RWPE2 (cell line): ENCODE results near the gene DBF4.
"Not testable (repeated sequence)": the region's sequence is repeated elsewhere in the genome, so short reads cannot be mapped to it uniquely, and the experiment has no call there.

Source experiments
- ATAC-seq: fragments of 200-7000 bp; cut with Tn5 transposase; 3 replicates; pipeline ENCODE4 v1.9.1; 2021; ENCODE audit warnings: low read depth
- DNase-seq: peaks from one replicate; pipeline ENCODE4 v3.0.0-alpha.2; 2020; ENCODE audit warnings: low spot score
- H3K27ac ChIP-seq: fragments of 450-650 bp; 2 replicates; pipeline ENCODE4 v1.5.1; 2017; ENCODE audit warnings: mild to moderate bottlenecking; ENCODE audit not compliant: poor library complexity, severe bottlenecking
- H3K27me3 ChIP-seq: fragments of 250-450 bp; sonication (Bioruptor Pico); 2 replicates; pipeline ENCODE4 v1.5.1; 2021; ENCODE audit warnings: mild to moderate bottlenecking, moderate library complexity; ENCODE audit not compliant: insufficient read depth, poor library complexity, severe bottlenecking
- H3K36me3 ChIP-seq: fragments of 250-450 bp; sonication (Bioruptor Pico); 2 replicates; pipeline ENCODE4 v1.5.1; 2020; ENCODE audit warnings: low read depth, mild to moderate bottlenecking, moderate library complexity
- H3K4me1 ChIP-seq: fragments of 250-450 bp; sonication (Bioruptor Pico); 2 replicates; pipeline ENCODE4 v1.5.1; 2021; ENCODE audit warnings: mild to moderate bottlenecking, moderate library complexity; ENCODE audit not compliant: insufficient read depth, poor library complexity, severe bottlenecking
- H3K4me3 ChIP-seq: fragments of 250-450 bp; sonication (Bioruptor Pico); 2 replicates; pipeline ENCODE4 v1.5.1; 2021; ENCODE audit warnings: mild to moderate bottlenecking, moderate library complexity; ENCODE audit not compliant: severe bottlenecking
- H3K9me3 ChIP-seq: fragments of 250-450 bp; sonication (Bioruptor Pico); 2 replicates; pipeline ENCODE4 v1.5.1; 2021; ENCODE audit warnings: mild to moderate bottlenecking, moderate library complexity; ENCODE audit not compliant: severe bottlenecking
- TF ChIP-seq, protein P1 (sequence below): fragments of 450-650 bp; IDR thresholded peaks from one replicate; pipeline ENCODE4 v1.5.1; 2017; ENCODE audit warnings: mild to moderate bottlenecking, moderate library complexity; ENCODE audit not compliant: poor library complexity, severe bottlenecking

Gene DBF4

DNA sequence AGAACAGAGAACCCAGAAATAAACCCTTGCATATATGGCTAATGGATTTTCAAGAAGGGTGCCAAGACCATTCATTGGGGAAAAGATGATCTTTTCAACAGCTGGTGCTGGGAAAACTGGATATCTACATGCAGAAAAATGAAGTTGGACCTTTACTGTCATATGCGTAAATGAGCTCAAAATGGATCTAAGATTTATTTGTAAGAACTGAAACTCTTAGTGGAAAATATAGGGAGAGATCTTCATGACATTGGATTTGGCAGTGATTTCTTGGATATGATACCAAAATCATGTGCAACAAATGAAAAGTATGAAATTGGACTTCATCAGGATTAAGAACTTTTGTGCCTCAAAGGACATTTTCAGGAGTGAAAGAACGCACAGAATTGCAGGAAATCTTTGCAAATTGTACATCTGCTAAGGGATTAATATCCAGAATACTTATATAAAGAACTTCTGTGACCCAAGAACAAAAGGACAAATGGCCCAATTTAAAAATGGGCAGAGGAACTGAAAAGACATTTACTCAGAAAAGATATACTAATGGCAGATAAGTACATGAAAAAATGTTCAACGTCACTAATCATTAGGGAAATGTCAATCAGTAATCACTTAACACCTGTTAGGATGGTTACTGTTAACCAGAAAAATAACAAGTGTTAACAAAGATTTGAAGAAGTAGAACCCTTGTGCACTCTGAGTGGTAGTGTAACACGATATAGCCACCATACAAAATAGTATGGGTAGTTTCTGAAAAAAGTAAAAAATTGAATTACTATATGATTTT, 6.1 kb downstream of the DBF4 start:
- no peak for DNase-seq
- Histone ChIP-seq H3K4me1 (peaks cover 2% of the 10 kb centered on the region), H3K36me3 (peaks cover 88% of the 10 kb centered on the region), H3K9me3 (no peaks in the 10 kb centered on the region), H3K27ac (no peak overlapping the region), H3K27me3 (no peaks in the 10 kb centered on the region), H3K4me3 (no peak overlapping the region)
- ATAC-seq, result no peak
- TF ChIP-seq, protein P1, sequence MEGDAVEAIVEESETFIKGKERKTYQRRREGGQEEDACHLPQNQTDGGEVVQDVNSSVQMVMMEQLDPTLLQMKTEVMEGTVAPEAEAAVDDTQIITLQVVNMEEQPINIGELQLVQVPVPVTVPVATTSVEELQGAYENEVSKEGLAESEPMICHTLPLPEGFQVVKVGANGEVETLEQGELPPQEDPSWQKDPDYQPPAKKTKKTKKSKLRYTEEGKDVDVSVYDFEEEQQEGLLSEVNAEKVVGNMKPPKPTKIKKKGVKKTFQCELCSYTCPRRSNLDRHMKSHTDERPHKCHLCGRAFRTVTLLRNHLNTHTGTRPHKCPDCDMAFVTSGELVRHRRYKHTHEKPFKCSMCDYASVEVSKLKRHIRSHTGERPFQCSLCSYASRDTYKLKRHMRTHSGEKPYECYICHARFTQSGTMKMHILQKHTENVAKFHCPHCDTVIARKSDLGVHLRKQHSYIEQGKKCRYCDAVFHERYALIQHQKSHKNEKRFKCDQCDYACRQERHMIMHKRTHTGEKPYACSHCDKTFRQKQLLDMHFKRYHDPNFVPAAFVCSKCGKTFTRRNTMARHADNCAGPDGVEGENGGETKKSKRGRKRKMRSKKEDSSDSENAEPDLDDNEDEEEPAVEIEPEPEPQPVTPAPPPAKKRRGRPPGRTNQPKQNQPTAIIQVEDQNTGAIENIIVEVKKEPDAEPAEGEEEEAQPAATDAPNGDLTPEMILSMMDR, result no peak

DNA sequence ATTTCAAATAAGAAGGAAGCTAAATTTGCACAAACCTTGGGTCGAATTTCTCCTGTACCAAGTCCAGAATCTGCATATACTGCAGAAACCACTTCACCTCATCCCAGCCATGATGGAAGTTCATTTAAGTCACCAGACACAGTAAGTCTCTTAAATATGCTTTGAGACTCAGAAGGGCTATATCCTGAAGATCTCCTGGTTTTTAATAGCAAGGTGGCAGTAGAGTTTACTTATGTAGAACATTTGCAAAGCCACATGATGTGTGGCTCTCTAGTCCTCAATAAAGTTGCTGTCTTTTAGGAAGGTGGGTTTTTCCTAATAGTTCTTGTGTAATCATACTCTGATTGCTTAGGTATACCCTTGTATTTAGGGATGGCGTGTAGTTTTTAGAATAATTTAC, 8.7 kb downstream of the DBF4 start:
- no peaks in the 10 kb centered on the region for H3K4me1 ChIP-seq
- no peak for DNase-seq
- ATAC-seq, result no peak
- TF ChIP-seq, protein P1, result no peak
- H3K36me3 ChIP-seq, result peaks cover 95% of the 10 kb centered on the region
- H3K4me3 ChIP-seq, result no peak overlapping the region
- H3K9me3 ChIP-seq, result no peaks in the 10 kb centered on the region
- no peak overlapping the region for H3K27ac ChIP-seq
- no peaks in the 10 kb centered on the region for H3K27me3 ChIP-seq

DNA sequence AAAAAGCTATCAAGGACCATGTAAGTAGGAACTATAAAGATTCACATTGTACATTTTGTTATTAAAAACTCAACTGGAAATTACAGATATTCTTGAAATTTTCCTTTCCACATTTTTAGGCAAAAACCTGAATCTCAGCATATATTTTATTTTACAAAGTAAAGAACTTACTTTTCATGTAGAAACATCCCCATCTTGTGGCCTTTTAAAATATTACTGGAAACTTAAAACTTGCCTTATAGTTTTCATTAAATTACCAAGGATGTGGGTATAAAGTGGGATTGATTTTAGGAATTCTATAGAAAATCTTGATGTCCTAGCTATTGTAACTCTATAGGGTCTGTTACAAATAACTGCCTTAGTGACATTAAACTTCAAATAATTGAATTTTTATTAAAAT, 10.6 kb downstream of the DBF4 start:
- no peak for DNase-seq
- Histone ChIP-seq H3K36me3 (peaks cover 91% of the 10 kb centered on the region), H3K4me3 (no peak overlapping the region), H3K27me3 (no peaks in the 10 kb centered on the region), H3K4me1 (no peaks in the 10 kb centered on the region), H3K27ac (no peak overlapping the region), H3K9me3 (peaks cover 2% of the 10 kb centered on the region)
- TF ChIP-seq, protein P1, result peak; percentile 63
- no peak for ATAC-seq

DNA sequence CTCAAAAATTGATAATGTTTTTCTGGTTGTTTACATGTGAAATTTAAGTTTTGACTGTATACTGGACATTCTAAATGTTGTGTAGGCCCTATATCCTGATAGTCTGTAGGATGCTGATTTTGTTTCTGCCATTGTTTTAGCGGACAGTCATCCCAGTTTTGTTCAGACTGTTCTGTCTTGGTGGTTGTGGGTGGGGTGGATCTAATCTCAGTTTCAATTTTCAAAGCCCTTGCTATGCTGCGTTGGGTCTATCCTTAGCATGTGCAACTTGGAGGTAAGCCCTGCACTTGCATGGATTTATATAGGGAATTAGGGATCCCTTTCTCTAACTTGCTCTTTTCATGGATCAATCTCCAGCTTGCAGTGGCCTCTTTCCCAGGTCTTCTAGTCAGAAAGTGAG, 19.1 kb downstream of the DBF4 start:
- peaks cover 89% of the 10 kb centered on the region for H3K36me3 ChIP-seq
- no peak overlapping the region for H3K4me3 ChIP-seq
- TF ChIP-seq, protein P1, result no peak
- H3K27me3 ChIP-seq, result no peaks in the 10 kb centered on the region
- no peaks in the 10 kb centered on the region for H3K4me1 ChIP-seq
- H3K9me3 ChIP-seq, result peaks cover 2% of the 10 kb centered on the region
- no peak for DNase-seq
- H3K27ac ChIP-seq, result no peak overlapping the region
- no peak for ATAC-seq

DNA sequence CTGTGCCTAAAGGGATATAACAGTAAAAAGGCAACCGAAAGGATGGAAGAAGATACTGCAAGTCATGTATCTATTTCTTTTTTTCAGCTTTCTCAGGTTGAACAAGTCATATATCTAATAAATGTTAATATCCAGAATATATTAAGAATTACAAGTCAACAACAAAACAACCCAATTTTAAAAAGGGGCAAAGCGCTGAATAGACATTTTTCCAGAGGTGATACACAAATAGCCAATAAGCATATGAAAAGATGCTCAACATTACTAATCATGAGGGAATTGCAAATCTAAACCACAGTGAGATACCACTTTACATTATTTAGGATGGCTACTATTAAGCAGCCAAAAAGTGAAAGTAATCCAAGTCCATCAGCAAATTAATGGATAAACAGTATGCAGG, 23.0 kb downstream of the DBF4 start:
- TF ChIP-seq, protein P1, result no peak
- no peaks in the 10 kb centered on the region for H3K27me3 ChIP-seq
- ATAC-seq (no peak), DNase-seq (no peak)
- H3K4me3 ChIP-seq, result no peak overlapping the region
- H3K27ac ChIP-seq, result no peak overlapping the region
- peaks cover 90% of the 10 kb centered on the region for H3K36me3 ChIP-seq
- H3K9me3 ChIP-seq, result no peaks in the 10 kb centered on the region
- no peaks in the 10 kb centered on the region for H3K4me1 ChIP-seq

DNA sequence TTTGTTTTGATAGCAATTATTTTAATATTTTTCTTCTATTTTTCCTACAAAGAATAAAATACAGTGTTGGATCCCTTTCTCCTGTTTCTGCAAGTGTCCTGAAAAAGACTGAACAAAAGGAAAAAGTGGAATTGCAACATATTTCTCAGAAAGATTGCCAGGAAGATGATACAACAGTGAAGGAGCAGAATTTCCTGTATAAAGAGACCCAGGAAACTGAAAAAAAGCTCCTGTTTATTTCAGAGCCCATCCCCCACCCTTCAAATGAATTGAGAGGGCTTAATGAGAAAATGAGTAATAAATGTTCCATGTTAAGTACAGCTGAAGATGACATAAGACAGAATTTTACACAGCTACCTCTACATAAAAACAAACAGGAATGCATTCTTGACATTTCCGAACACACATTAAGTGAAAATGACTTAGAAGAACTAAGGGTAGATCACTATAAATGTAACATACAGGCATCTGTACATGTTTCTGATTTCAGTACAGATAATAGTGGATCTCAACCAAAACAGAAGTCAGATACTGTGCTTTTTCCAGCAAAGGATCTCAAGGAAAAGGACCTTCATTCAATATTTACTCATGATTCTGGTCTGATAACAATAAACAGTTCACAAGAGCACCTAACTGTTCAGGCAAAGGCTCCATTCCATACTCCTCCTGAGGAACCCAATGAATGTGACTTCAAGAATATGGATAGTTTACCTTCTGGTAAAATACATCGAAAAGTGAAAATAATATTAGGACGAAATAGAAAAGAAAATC, 31.0 kb downstream of the DBF4 start:
- Histone ChIP-seq H3K36me3 (peaks cover 60% of the 10 kb centered on the region), H3K27ac (peak overlapping the region; percentile 6)
- DNase-seq, result not testable (repeated sequence)

DNA sequence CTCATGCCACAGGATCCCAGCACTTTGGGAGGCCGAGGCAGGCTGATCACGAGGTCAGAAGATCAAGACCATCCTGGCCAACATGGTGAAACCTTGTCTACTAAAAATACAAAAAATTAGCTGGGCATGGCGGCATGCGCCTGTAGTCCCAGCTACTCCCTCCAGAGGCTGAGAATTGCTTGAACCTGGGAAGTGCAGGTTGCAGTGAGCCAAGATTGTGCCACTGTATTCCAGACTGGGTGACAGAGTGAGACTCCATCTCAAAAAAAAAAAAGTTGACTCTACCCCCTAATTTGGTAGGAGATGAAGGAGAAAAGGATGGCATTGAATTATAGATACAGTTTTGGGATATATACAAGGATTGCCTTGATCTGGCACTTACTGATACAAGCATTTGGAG, 32.5 kb downstream of the DBF4 start:
- not testable (repeated sequence) for H3K4me3 ChIP-seq, H3K4me1 ChIP-seq, ATAC-seq, DNase-seq, H3K9me3 ChIP-seq, H3K27ac ChIP-seq, H3K27me3 ChIP-seq
- H3K36me3 ChIP-seq, result peaks cover 47% of the 10 kb centered on the region

More for the DNA sequence above, 31.0 kb downstream of the DBF4 start:
- H3K9me3 ChIP-seq, H3K27me3 ChIP-seq, H3K4me3 ChIP-seq, ATAC-seq, H3K4me1 ChIP-seq: not testable (repeated sequence)
